ENCODE data around the gene SERINC1. TPM values are rescaled to one million over a fixed set of nuclear protein-coding genes. Genes with fewer than 3 reads are reported as not detected.

The SERINC1 gene
- polyA plus RNA-seq, 1 donor from 2014 or later: 879 TPM

GRCh38 chr6:122428781-122429180 is 42.8 kb downstream of the SERINC1 start:
- Histone ChIP-seq H3F3A (ENCODE audit: insufficient read depth, low read length, poor library complexity, severe bottlenecking) (no peaks in the 10 kb centered on the region), H3K9me3 (ENCODE audit: low read length) (no peaks in the 10 kb centered on the region), H3K9me2 (ENCODE audit: insufficient read depth, low read length) (no peaks in the 10 kb centered on the region), H3K27me3 (ENCODE audit: insufficient read depth, low read depth, low read length) (no peaks in the 10 kb centered on the region), H3K79me2 (replicated peaks; ENCODE audit: insufficient read depth, low read length) (no peaks in the 10 kb centered on the region), H4K20me1 (ENCODE audit: insufficient read depth) (no peaks in the 10 kb centered on the region), H3K9ac (ENCODE audit: low read length) (no peak overlapping the region), H3K4me3 (ENCODE audit: low read length) (no peak overlapping the region), H3K36me3 (ENCODE audit: insufficient read depth, low read length) (peaks cover 8% of the 10 kb centered on the region), H3K4me2 (ENCODE audit: low read length) (no peak overlapping the region), H3K27ac (ENCODE audit: low read length) (no peak overlapping the region), H2AFZ (ENCODE audit: low read depth, low read length) (no peak overlapping the region)
- TF ChIP-seq EP300 (conservative IDR thresholded peaks at IDR 0.05; ENCODE audit: poor library complexity, severe bottlenecking) (no peak), MXI1 (conservative IDR thresholded peaks at IDR 0.05; ENCODE audit: poor library complexity, severe bottlenecking) (no peak), EZH2 (IDR thresholded peaks at IDR 0.05; ENCODE audit: borderline replicate concordance, insufficient read depth, low read length, poor library complexity, severe bottlenecking) (no peak), POLR2AphosphoS5 (IDR thresholded peaks at IDR 0.05) (no peak), REST (IDR thresholded peaks at IDR 0.05; ENCODE audit: borderline replicate concordance) (no peak), TAF1 (IDR thresholded peaks at IDR 0.05; ENCODE audit: low read depth) (no peak), RAD21 (conservative IDR thresholded peaks at IDR 0.05) (no peak)

- TF ChIP-seq SMC3 (conservative IDR thresholded peaks at IDR 0.05; ENCODE audit: poor library complexity): no peak
Measured at GRCh38 chr6:122426597-122426996, 45.0 kb downstream of the SERINC1 start.

DNA sequence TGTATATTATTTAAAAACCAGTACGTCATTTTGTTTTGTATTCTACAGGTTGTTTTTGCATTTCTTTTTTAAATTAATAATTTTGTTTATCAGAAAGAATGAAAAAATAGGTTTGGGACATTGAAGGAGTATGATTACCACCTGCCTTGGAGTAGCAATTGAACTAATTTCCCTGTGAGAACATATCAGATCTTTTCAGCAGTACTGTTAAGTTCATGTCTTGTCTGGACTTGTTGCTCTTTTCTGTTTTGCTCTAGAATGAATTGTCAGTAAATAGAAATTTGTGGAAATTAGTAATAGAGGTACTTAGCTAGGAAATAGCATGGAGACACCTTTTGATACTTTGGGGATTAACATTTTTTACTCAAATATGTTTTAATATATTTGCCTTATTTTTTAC is 47.9 kb downstream of the SERINC1 start:
- H3K4me2 ChIP-seq (ENCODE audit: low read length): no peak overlapping the region
- H3K36me3 ChIP-seq (ENCODE audit: insufficient read depth, low read length): peaks cover 15% of the 10 kb centered on the region
- no peak overlapping the region for H3K4me3 ChIP-seq (ENCODE audit: low read length)
- no peaks in the 10 kb centered on the region for H3K79me2 ChIP-seq (replicated peaks; ENCODE audit: insufficient read depth, low read length)
- H4K20me1 ChIP-seq (ENCODE audit: insufficient read depth): no peaks in the 10 kb centered on the region
- H3K9me2 ChIP-seq (ENCODE audit: insufficient read depth, low read length): no peaks in the 10 kb centered on the region
- no peaks in the 10 kb centered on the region for H3K27me3 ChIP-seq (ENCODE audit: insufficient read depth, low read depth, low read length)
- H2AFZ ChIP-seq (ENCODE audit: low read depth, low read length): no peak overlapping the region
- no peak overlapping the region for H3K27ac ChIP-seq (ENCODE audit: low read length)
- H3F3A ChIP-seq (ENCODE audit: insufficient read depth, low read length, poor library complexity, severe bottlenecking): no peaks in the 10 kb centered on the region
- no peaks in the 10 kb centered on the region for H3K9me3 ChIP-seq (ENCODE audit: low read length)
- H3K9ac ChIP-seq (ENCODE audit: low read length): no peak overlapping the region
- TF ChIP-seq EZH2 (IDR thresholded peaks at IDR 0.05; ENCODE audit: borderline replicate concordance, insufficient read depth, low read length, poor library complexity, severe bottlenecking) (no peak), EP300 (conservative IDR thresholded peaks at IDR 0.05; ENCODE audit: poor library complexity, severe bottlenecking) (no peak), POLR2AphosphoS5 (IDR thresholded peaks at IDR 0.05) (no peak), RAD21 (conservative IDR thresholded peaks at IDR 0.05) (no peak), TAF1 (IDR thresholded peaks at IDR 0.05; ENCODE audit: low read depth) (no peak), SMC3 (conservative IDR thresholded peaks at IDR 0.05; ENCODE audit: poor library complexity) (no peak), REST (IDR thresholded peaks at IDR 0.05; ENCODE audit: borderline replicate concordance) (no peak), MXI1 (conservative IDR thresholded peaks at IDR 0.05; ENCODE audit: poor library complexity, severe bottlenecking) (no peak), CTCF (IDR thresholded peaks at IDR 0.05; ENCODE audit: poor library complexity, severe bottlenecking) (no peak)

More at GRCh38 chr6:122426597-122426996, 45.0 kb downstream of the SERINC1 start:
- no peaks in the 10 kb centered on the region for H3F3A ChIP-seq (ENCODE audit: insufficient read depth, low read length, poor library complexity, severe bottlenecking)
- no peak overlapping the region for H3K4me3 ChIP-seq (ENCODE audit: low read length)
- no peak overlapping the region for H3K4me2 ChIP-seq (ENCODE audit: low read length)
- H3K9me3 ChIP-seq (ENCODE audit: low read length): no peaks in the 10 kb centered on the region
- H4K20me1 ChIP-seq (ENCODE audit: insufficient read depth): no peaks in the 10 kb centered on the region
- no peak overlapping the region for H3K27ac ChIP-seq (ENCODE audit: low read length)
- no peak overlapping the region for H3K9ac ChIP-seq (ENCODE audit: low read length)
- no peaks in the 10 kb centered on the region for H3K79me2 ChIP-seq (replicated peaks; ENCODE audit: insufficient read depth, low read length)
- H3K27me3 ChIP-seq (ENCODE audit: insufficient read depth, low read depth, low read length): no peaks in the 10 kb centered on the region
- H3K9me2 ChIP-seq (ENCODE audit: insufficient read depth, low read length): no peaks in the 10 kb centered on the region
- no peak overlapping the region for H2AFZ ChIP-seq (ENCODE audit: low read depth, low read length)
- H3K36me3 ChIP-seq (ENCODE audit: insufficient read depth, low read length): peaks cover 8% of the 10 kb centered on the region

Measured in neural cell (in vitro differentiated cells).